HCT116 (cell line): ENCODE results near the gene KIRREL3.

Experiments used
- POLR2A ChIP-seq: IDR thresholded peaks from 2 replicates; pipeline ENCODE4 v1.7.0; 2011; ENCODE audit warnings: borderline replicate concordance; ENCODE audit not compliant: insufficient read depth, insufficient read length; ENCODE audit errors: extremely low read depth
- POLR2AphosphoS5 ChIP-seq: IDR thresholded peaks from 2 replicates; pipeline ENCODE4 v1.6.1; 2011; ENCODE audit warnings: mild to moderate bottlenecking, low read depth, low read length, moderate library complexity
- RAD21 ChIP-seq: IDR thresholded peaks from 2 replicates; pipeline ENCODE4 v1.6.1; 2012; ENCODE audit warnings: low read depth, mild to moderate bottlenecking
- SP1 ChIP-seq: IDR thresholded peaks from 2 replicates; pipeline ENCODE4 v1.6.1; 2012; ENCODE audit warnings: low read depth
- TF ChIP-seq, protein P1 (sequence below): IDR thresholded peaks from 2 replicates; pipeline ENCODE4 v1.6.1; 2012; ENCODE audit warnings: low read depth
- TF ChIP-seq, protein P2 (sequence below), 3 experiments: fragments of 200-600 bp in 1 of 3; sonication (generic) in 1 of 3; IDR thresholded peaks in 2 of 3; conservative IDR thresholded peaks in 1 of 3; 2 replicates each; pipeline ENCODE4 v1.5.1; 2012 to 2017; ENCODE audit warnings: low read depth in 2 of 3, low read length in 2 of 3, antibody characterized with exemption in 1 of 3, borderline replicate concordance in 1 of 3, control low read depth in 1 of 3, mild to moderate bottlenecking in 1 of 3, mixed read lengths in 1 of 3, mixed run types in 1 of 3, moderate library complexity in 1 of 3; ENCODE audit not compliant: insufficient read depth in 1 of 3

DNA sequence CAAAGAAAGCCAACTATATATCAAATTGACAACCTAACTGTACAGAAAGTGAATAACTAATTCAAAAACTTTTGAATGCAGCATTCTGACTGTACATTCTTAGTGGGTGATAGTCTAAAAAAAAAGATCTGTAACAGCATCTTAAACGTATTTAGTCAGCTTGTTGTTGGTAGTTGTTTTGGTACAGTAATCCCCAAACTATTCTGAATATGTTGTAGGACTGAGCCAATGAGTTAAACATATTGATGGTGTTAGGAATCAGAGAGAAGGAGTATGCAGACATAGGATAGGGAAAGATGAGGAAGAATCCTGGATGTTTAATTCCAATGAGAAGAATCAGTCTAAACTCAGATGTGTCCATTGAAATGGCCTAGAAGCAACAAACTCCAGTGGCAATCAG, 41.9 kb upstream of the KIRREL3 start:
- TF ChIP-seq POLR2A, result no peak
- no peak for TF ChIP-seq POLR2AphosphoS5
- TF ChIP-seq RAD21, result no peak
- TF ChIP-seq, protein P1, sequence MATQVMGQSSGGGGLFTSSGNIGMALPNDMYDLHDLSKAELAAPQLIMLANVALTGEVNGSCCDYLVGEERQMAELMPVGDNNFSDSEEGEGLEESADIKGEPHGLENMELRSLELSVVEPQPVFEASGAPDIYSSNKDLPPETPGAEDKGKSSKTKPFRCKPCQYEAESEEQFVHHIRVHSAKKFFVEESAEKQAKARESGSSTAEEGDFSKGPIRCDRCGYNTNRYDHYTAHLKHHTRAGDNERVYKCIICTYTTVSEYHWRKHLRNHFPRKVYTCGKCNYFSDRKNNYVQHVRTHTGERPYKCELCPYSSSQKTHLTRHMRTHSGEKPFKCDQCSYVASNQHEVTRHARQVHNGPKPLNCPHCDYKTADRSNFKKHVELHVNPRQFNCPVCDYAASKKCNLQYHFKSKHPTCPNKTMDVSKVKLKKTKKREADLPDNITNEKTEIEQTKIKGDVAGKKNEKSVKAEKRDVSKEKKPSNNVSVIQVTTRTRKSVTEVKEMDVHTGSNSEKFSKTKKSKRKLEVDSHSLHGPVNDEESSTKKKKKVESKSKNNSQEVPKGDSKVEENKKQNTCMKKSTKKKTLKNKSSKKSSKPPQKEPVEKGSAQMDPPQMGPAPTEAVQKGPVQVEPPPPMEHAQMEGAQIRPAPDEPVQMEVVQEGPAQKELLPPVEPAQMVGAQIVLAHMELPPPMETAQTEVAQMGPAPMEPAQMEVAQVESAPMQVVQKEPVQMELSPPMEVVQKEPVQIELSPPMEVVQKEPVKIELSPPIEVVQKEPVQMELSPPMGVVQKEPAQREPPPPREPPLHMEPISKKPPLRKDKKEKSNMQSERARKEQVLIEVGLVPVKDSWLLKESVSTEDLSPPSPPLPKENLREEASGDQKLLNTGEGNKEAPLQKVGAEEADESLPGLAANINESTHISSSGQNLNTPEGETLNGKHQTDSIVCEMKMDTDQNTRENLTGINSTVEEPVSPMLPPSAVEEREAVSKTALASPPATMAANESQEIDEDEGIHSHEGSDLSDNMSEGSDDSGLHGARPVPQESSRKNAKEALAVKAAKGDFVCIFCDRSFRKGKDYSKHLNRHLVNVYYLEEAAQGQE, result no peak
- TF ChIP-seq SP1, result no peak
- TF ChIP-seq, protein P2, sequence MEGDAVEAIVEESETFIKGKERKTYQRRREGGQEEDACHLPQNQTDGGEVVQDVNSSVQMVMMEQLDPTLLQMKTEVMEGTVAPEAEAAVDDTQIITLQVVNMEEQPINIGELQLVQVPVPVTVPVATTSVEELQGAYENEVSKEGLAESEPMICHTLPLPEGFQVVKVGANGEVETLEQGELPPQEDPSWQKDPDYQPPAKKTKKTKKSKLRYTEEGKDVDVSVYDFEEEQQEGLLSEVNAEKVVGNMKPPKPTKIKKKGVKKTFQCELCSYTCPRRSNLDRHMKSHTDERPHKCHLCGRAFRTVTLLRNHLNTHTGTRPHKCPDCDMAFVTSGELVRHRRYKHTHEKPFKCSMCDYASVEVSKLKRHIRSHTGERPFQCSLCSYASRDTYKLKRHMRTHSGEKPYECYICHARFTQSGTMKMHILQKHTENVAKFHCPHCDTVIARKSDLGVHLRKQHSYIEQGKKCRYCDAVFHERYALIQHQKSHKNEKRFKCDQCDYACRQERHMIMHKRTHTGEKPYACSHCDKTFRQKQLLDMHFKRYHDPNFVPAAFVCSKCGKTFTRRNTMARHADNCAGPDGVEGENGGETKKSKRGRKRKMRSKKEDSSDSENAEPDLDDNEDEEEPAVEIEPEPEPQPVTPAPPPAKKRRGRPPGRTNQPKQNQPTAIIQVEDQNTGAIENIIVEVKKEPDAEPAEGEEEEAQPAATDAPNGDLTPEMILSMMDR (IDR thresholded peaks at IDR 0.05 in 2 of 3, conservative IDR thresholded peaks at IDR 0.05 in 1 of 3; ENCODE audit: borderline replicate concordance in 1 of 3, insufficient read depth in 1 of 3, low read depth in 2 of 3, low read length in 2 of 3), result no peak
